Measurements from ENCODE around the gene NSMCE4A. TPM values are rescaled to one million over a fixed set of nuclear protein-coding genes. Genes with fewer than 3 reads are reported as not detected.
A peak's percentile ranks its signal among the peaks of the same experiment; 100 is the strongest.
"Not testable (repeated sequence)": the region's sequence is repeated elsewhere in the genome, so short reads cannot be mapped to it uniquely, and the experiment has no call there.

The NSMCE4A gene
- total RNA-seq, 6 experiments from 2014 or later, result 17.0 to 46.5 (median 30.6) TPM

GRCh38 chr10:122018491-122018890 lies 43.5 kb upstream of the NSMCE4A start:
- TF ChIP-seq CTCF (IDR thresholded peaks at IDR 0.05), result no peak
- TF ChIP-seq POLR2A (IDR thresholded peaks at IDR 0.05), result no peak
- no peaks in the 10 kb centered on the region for H3K9me3 ChIP-seq
- ATAC-seq (no peak), DNase-seq (no peak)
- intact Hi-C loops (cut with DNase I), result no loop called here
- WGBS (ENCODE audit: insufficient coverage, low coverage, low lambda C conversion rate, missing lambda C conversion rate), result 49% methylated on average over 7 of the region's 7 CpGs
- no peaks in the 10 kb centered on the region for H3K27me3 ChIP-seq
- no peaks in the 10 kb centered on the region for H3K36me3 ChIP-seq
- no peak overlapping the region for H3K4me3 ChIP-seq
- peak overlapping the region; percentile 51 to 79 (median 78) for H3K27ac ChIP-seq
- H3K4me1 ChIP-seq, result peaks cover 0 to 17% (median 0%) of the 10 kb centered on the region in 4 donors

GRCh38 chr10:122017926-122018325 lies 42.9 kb upstream of the NSMCE4A start:
- DNase-seq; H3K9me3 ChIP-seq; H3K27ac ChIP-seq; H3K27me3 ChIP-seq; ATAC-seq; H3K36me3 ChIP-seq; H3K4me3 ChIP-seq; intact Hi-C loops (cut with DNase I): not testable (repeated sequence)
- WGBS (ENCODE audit: insufficient coverage, low coverage, low lambda C conversion rate, missing lambda C conversion rate), result 79% methylated on average over 4 of the region's 4 CpGs
- peaks cover 0 to 21% (median 0%) of the 10 kb centered on the region in 4 donors for H3K4me1 ChIP-seq

GRCh38 chr10:122014652-122015248 lies 39.7 kb upstream of the NSMCE4A start:
- DNase-seq (no peak), ATAC-seq (peak in 3 of 4 donors; percentile 10 to 21 (median 11))
- WGBS (ENCODE audit: insufficient coverage, low coverage, low lambda C conversion rate, missing lambda C conversion rate), result 40% methylated on average over 3 of the region's 3 CpGs
- intact Hi-C loops (cut with DNase I), result no loop called here
- Histone ChIP-seq H3K27ac (peak overlapping the region in 1 of 3 donors; percentile 67), H3K9me3 (no peaks in the 10 kb centered on the region), H3K36me3 (no peaks in the 10 kb centered on the region), H3K27me3 (no peaks in the 10 kb centered on the region), H3K4me1 (peaks cover 0 to 26% (median 0%) of the 10 kb centered on the region in 4 donors), H3K4me3 (no peak overlapping the region)
- no peak for TF ChIP-seq POLR2A (IDR thresholded peaks at IDR 0.05)
- TF ChIP-seq CTCF (IDR thresholded peaks at IDR 0.05), result no peak

GRCh38 chr10:122013311-122013780 lies 38.3 kb upstream of the NSMCE4A start:
- DNase-seq (peak; percentile 73 to 90 (median 85)), ATAC-seq (peak; percentile 94 to 98 (median 98))
- Histone ChIP-seq H3K36me3 (no peaks in the 10 kb centered on the region), H3K27ac (peak overlapping the region in 2 of 3 donors; percentile 17 to 67), H3K4me1 (peaks cover 0 to 26% (median 0%) of the 10 kb centered on the region in 4 donors), H3K9me3 (no peaks in the 10 kb centered on the region), H3K4me3 (no peak overlapping the region), H3K27me3 (no peaks in the 10 kb centered on the region)
- intact Hi-C loops (cut with DNase I), result no loop called here
- TF ChIP-seq CTCF (IDR thresholded peaks at IDR 0.05), result no peak
- TF ChIP-seq POLR2A (IDR thresholded peaks at IDR 0.05), result no peak
- WGBS (ENCODE audit: insufficient coverage, low coverage, low lambda C conversion rate, missing lambda C conversion rate), result 35% methylated on average over 5 of the region's 8 CpGs

- ATAC-seq (no peak), DNase-seq (no peak)
- no peak for TF ChIP-seq POLR2A (IDR thresholded peaks at IDR 0.05)
- TF ChIP-seq CTCF (IDR thresholded peaks at IDR 0.05), result no peak
- H3K36me3 ChIP-seq, result no peaks in the 10 kb centered on the region
- no peaks in the 10 kb centered on the region for H3K9me3 ChIP-seq
- 60% methylated on average over 4 of the region's 5 CpGs for WGBS (ENCODE audit: insufficient coverage, low coverage, low lambda C conversion rate, missing lambda C conversion rate)
- no peaks in the 10 kb centered on the region for H3K27me3 ChIP-seq
- peaks cover 0 to 27% (median 0%) of the 10 kb centered on the region in 4 donors for H3K4me1 ChIP-seq
- peak overlapping the region in 2 of 3 donors; percentile 17 to 67 for H3K27ac ChIP-seq
- H3K4me3 ChIP-seq, result no peak overlapping the region
- intact Hi-C loops (cut with DNase I), result no loop called here
These were observed 37.7 kb upstream of the NSMCE4A start for GRCh38 chr10:122012731-122013130.
